ENCODE results near the gene RAB17.

The RAB17 gene

DNA sequence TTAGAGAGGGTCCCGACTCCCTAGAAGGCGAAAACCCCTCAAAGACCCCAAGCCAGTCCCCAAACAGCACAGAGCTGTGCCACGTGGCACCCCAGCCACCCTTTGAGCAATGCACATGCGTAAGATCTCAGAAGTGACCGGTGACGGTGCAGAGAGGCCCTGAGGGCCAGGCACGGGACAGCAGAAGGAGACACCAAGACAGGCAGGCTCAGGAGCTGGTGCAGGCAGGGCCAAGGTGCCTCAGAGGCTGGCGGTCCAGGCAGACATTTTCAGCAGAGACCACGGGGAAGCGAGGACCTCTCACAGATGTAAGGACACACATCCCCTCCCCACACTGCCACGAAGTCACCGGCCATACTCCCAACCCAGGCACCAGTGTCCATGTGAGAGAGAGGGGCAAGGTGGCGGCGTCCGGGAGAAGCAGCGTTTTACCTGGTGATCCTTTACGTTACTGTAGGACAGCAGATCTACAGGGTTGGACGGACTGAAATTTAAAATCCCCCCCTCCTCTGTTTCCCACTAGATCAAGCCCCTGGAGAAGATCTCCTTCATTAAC is 2.0 kb upstream of the RAB17 start:
- no peak for TF ChIP-seq JUND (IDR thresholded peaks at IDR 0.05; ENCODE audit: low read depth)
- no peak for DNase-seq (ENCODE audit: low read depth in 1 of 2, low spot score in 1 of 2)
- in situ Hi-C loops (cut with HindIII; ENCODE audit: low pct_unique_long_range_greater_than_20kb, low sequenced_read_pairs) = no loop called here

DNA sequence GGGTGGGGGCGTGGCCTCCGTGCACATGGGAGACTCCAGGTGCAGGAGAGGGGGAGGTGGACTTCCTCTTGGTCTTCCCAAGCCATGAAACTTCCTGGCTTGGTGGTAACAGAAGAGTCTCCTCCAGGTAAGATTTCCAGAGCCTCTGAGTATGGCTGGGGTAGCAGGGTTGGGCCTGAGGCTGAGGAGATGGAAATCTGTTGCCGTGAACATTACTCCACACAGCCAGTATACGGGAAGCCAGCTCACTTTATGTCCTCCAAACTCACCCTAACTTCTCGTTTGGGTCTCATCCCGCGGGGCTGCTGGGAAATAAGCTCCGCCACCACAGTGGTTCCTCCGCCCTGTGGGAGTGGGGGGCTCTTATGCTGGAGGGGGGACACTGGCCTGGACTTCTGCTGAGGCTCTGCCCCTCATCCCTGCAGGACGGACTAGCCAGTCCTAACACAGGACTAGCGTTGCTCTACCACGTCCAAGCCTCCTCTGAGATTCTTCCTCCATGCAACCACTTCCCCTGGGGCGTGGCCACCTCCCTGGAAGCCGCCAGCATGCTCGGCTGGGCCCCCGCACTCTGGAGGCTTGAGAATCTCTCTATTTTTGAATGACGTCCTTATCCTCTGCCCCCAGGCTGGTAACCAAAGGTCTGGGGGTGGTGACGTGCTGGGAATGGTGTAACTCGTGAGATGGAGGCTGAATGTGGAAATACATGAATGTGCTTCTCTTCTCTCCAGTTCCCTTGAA is 777 bp upstream of the RAB17 start:
- peak; percentile 54 to 94 for DNase-seq (ENCODE audit: low read depth in 1 of 2, low spot score in 1 of 2)
- in situ Hi-C loops (cut with HindIII; ENCODE audit: low pct_unique_long_range_greater_than_20kb, low sequenced_read_pairs) = no loop called here
- no peak for TF ChIP-seq JUND (IDR thresholded peaks at IDR 0.05; ENCODE audit: low read depth)

DNA sequence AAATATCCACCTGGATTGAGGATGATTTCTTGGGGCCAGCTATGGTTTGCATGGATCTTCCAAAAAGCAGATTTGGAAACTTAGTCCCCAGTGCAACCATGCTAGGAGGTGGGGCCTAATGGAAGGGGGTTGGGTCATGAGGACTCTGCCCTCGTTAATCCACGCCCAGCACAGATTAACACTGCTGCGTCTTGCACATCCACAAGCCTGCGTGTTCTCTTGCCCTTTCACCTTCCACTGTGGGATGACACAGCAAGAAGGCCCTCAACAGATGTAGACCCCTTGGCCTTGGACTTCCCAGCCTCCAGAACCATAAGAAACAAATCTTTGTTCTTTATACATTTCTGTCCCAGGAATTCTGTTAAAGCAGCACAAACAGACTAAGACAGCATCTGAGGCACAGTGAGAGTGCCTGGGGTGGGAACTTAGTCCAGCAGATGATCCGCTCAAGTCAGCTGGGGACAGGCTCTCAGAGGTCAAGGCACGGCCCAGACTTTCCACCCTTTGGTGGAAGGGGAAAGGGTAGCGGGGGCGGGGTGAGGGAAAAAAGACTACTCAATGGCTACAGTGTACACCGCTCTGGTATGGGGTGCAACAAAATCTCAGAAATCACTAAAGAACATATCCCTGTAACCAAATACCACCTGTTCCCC is 2.4 kb downstream of the RAB17 start:
- peak in 1 of 2 experiments; percentile 55 for DNase-seq (ENCODE audit: low read depth in 1 of 2, low spot score in 1 of 2)
- in situ Hi-C loops (cut with HindIII; ENCODE audit: low pct_unique_long_range_greater_than_20kb, low sequenced_read_pairs) = no loop called here
- TF ChIP-seq JUND (IDR thresholded peaks at IDR 0.05; ENCODE audit: low read depth) = no peak

DNA sequence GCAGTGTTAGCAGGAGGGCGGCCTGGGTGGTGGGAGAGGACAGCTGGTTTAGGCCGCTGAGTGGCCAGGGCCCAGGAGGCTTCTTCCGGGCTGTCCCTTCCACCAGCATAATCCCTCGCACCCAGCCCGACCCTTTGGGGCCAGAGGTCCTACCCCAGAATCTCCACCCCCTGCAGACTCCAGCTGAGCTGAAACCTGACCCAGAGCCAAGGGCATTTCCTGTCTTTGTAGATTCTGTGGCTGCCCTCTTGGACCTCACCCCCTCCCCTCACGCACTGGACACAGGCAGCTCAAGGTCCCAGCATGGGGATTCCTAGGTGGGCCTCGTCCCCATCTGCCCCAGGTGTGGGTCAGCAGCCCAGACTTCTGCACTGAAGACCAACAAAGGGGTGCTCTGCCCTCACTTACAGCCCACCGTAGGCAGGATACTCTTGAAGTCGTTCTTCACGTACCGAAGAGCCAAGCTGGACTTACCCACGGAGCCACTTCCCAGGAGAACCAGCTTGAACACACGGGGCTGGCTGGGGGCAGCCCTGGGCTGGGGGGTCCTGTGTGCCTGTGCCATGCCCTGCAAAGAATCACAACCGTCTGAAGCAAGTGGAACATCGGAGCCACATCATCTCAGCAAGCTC is 4.8 kb downstream of the RAB17 start:
- no peak for DNase-seq (ENCODE audit: low read depth in 1 of 2, low spot score in 1 of 2)
- TF ChIP-seq JUND (IDR thresholded peaks at IDR 0.05; ENCODE audit: low read depth) = no peak
- in situ Hi-C loops (cut with HindIII; ENCODE audit: low pct_unique_long_range_greater_than_20kb, low sequenced_read_pairs) = no loop called here

DNA sequence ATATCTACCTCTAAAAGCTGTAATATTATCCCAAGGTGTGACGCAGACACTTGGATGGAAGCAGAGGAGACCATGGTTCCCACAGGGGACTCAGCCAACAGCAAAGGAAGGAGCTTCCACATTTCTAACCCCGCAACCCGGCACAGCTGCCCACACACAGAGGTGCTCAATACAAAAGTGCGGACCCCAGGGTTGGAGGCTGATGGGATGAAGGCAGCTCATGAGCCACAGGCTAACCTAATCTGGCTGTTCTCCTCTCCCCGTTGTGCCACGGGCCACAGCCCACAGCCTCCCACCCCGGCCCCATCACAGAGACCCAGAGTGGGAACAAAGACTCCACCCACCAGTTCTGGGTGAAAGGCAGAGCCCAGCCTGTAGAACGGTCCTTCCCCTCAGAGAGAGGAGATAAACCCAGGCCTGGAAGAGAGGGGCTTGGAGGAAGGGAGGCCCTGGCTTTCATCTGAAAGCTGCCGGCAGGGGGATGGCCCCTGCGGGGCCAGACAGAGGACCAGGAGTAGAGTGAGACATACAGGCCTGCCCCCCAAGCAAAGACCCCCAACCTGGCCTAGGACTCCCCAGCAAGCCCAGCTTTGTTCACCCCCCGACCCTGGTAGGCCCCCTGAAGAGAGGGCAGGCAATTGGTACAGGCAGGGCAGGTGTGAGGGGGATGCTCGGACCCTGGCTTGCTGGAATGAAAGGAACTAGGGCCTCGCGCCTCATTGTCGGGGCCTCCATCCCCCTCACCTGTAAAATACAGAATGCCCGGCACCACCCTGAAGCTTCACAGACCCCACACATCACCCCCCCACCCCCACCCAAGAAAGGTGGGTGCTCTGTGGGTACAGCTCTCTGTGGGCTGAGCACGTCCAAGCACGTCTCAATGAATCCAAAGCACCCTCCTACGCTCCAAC is 6.9 kb downstream of the RAB17 start:
- no peak for DNase-seq (ENCODE audit: low read depth in 1 of 2, low spot score in 1 of 2)
- TF ChIP-seq JUND (IDR thresholded peaks at IDR 0.05; ENCODE audit: low read depth) = no peak
- in situ Hi-C loops (cut with HindIII; ENCODE audit: low pct_unique_long_range_greater_than_20kb, low sequenced_read_pairs) = no loop called here

DNA sequence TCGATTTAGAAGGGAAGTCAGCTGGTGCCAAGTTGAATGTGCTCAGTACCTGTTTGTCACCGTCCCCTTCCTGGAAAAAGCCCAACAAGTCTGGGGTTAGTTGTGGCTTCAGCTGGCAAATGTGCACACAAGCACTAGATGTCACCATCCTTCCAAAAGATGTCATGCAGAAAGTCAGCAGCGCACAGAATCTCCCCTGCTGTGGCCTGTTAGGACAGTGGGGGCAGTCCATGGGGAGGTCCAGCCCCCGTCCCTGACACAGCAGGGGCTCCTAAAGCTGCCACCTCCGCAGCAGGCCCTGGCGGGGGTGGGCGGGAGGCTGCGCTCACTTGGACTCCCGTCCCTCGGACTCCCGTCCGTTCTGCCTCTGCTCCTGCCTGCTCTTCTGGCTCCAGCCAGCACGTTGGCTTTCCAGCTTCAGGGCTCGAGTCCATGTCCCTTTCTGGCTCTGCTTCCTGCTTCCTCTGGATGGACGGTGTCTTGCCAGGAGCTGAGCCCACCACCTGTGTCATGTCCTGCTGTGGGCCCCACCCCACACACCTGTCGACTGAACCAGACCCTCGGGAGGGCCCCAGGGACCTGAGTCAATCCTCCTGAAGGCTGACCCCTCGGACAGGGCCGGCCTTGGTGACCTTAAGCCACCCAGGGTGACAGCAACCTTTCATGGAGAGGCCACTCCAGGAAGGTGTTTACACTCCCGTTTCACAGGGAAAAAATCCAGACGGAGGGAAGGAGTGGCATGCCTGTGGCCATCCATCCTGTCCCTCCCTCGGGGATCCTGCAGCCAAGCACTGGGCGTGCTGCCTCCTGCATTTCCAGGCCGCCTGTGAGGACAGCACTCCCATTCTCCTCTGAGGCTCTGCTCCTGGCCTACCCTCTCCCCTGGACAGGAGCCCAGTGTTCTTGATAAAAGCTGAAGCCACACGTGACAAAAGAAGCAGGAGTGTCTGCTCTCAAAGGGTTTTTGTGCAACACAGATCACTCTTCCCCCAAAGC is 8.5 kb downstream of the RAB17 start:
- TF ChIP-seq JUND (IDR thresholded peaks at IDR 0.05; ENCODE audit: low read depth) = no peak
- no peak for DNase-seq (ENCODE audit: low read depth in 1 of 2, low spot score in 1 of 2)
- in situ Hi-C loops (cut with HindIII; ENCODE audit: low pct_unique_long_range_greater_than_20kb, low sequenced_read_pairs) = no loop called here

DNA sequence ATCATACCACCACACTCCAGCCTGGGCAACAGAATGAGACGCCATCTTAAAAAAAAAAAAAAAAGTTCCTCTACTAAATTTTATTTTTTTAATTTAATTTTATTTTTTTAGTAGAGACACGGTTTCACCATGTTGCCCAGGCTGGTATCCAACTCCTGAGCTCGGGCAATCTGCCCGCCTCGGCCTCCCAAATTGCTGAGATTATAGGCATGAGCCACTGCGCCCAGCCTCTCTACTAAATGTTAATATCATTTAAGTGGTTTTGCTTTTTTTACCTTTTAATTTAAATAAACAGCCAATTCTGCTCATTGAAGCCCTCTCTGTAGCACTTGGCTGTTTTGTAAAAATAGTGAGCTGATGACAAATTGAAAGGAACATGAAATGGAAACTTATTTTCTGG is 9.2 kb downstream of the RAB17 start:
- in situ Hi-C loops (cut with HindIII; ENCODE audit: low pct_unique_long_range_greater_than_20kb, low sequenced_read_pairs) = no loop called here
- DNase-seq (ENCODE audit: low read depth in 1 of 2, low spot score in 1 of 2) = no peak
- no peak for TF ChIP-seq JUND (IDR thresholded peaks at IDR 0.05; ENCODE audit: low read depth)

DNA sequence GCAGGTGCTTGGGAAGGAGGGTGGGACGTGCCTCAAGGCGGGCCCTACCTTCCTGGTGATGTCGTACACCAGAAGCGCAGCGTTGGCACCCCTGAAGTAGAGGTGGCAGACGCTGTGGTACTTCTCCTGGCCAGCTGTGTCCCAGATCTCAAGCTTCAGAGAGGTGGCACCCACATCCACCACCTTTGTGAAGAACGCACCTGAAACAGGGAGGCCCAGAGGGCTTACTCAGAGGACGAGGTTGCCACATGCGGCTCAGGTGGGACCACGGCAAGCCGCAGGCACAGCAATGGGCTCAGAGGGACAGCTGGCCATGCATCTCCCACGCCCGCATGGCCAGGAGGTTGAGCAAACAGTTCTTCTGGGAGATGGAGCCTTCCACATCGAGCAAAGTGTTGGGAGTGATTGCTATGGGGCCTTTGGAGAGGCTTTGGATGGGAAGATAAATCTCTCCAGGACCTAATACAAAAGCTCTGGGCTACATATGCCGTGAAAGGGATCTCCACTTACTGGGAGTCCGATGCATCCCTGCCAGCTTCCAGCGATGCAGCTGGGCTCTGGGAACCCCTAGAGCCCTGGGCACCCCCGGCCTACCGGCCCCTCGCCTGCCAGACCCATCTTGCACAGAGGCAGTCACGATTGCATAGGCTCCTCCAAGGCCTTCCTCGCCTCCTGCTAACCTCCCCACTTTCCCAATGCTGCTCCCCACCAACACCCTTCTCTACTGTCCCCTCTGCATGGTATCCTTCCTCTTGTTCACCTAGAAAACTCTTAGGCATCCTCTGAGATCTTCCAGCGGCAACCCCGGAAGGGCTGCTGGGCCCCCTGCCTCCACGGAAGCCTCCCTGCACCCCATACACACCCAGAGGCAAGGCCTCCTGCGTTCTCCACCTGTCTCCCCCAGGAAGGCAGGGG is 12.3 kb downstream of the RAB17 start:
- in situ Hi-C loops (cut with HindIII; ENCODE audit: low pct_unique_long_range_greater_than_20kb, low sequenced_read_pairs) = no loop called here
- no peak for DNase-seq (ENCODE audit: low read depth in 1 of 2, low spot score in 1 of 2)
- TF ChIP-seq JUND (IDR thresholded peaks at IDR 0.05; ENCODE audit: low read depth) = no peak

DNA sequence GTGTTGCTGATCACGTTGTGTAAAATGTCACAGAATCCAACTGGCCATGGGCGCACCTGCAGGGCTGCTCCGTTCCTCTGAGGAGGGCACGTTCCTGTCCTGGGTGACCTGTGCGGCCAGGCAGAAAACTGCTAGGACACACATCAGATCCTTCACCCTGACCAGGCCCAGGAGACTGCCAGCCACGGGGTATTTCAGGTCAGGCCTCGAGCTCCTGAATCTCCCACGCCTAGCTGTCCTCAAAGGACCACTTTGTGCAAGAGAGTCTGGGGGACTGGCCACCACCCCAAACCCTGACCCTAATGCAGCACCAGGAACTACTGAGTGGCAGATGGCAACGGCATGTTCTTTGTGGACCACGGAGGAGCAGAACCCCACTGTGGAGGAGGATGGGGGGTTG is 13.1 kb downstream of the RAB17 start:
- TF ChIP-seq JUND (IDR thresholded peaks at IDR 0.05; ENCODE audit: low read depth) = no peak
- in situ Hi-C loops (cut with HindIII; ENCODE audit: low pct_unique_long_range_greater_than_20kb, low sequenced_read_pairs) = no loop called here
- no peak for DNase-seq (ENCODE audit: low read depth in 1 of 2, low spot score in 1 of 2)

DNA sequence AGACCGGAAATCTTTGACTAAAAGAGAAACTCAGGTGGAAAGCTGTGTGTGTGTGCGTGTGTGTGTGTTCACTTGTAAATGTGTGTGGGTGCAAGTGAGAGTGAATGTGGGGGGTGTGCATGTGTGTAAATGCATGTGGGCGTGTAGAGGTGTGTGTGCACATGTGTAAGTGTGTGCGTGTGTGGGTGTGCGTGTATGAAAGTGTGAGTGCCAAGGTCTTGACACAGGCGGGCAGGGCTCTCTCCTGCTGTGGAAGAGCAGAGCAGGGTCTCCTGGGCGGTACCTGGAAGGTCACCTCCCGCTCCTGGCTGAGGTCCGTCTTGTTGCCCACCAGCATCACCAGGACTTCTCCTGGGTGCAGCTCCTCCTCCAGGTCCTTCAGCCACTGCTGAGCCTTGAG is 13.6 kb downstream of the RAB17 start:
- in situ Hi-C loops (cut with HindIII; ENCODE audit: low pct_unique_long_range_greater_than_20kb, low sequenced_read_pairs) = no loop called here
- no peak for TF ChIP-seq JUND (IDR thresholded peaks at IDR 0.05; ENCODE audit: low read depth)
- DNase-seq (ENCODE audit: low read depth in 1 of 2, low spot score in 1 of 2) = no peak
